Measurements from ENCODE around the gene SETD2. TPM values are rescaled to one million over a fixed set of nuclear protein-coding genes. Genes with fewer than 3 reads are reported as not detected.

Gene SETD2
- total RNA-seq, 2 experiments from 2014 or later, result 55.7 to 74.5 TPM

DNA sequence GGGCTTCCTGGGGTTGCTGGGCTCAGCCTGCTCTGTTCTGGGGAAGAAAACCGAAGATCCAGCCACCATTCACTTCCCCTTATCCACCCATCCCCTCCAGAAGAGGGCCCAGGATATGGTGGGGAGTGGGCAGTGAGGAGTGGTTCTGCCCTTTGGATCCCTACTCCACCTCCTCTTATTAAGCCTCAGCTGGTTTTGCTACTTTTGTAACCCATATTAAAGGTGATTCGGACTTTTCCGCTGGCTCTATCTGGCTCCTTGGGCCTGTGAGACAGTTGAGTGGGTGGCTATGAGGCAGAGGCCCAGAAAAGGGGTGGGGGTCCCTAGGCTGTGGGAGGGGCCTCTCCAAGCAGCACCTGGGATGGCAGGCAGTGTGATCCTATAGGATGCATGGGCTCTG is 150.7 kb downstream of the SETD2 start:
- intact Hi-C loops (cut with micrococcal nuclease; ENCODE audit: unreplicated experiment), result loop anchor here (10.0 kb wide), 1 partner anchor 308 kb away; the partner anchor contains the start of gene TMIE
- DNase-seq (ENCODE audit: low spot score), result no peak
- H3K9me2 ChIP-seq (ENCODE audit: insufficient read depth, low read length), result no peaks in the 10 kb centered on the region
- ChIA-PET CTCF (ENCODE audit: unreplicated experiment) (no interaction called here), POLR2A (interaction anchor here (1.2 kb wide), 1 partner anchor 7 kb away, joined by 4 read pairs; no protein-coding TSS in a partner anchor)
- H3K4me1 ChIP-seq (ENCODE audit: insufficient read depth, low read length, poor library complexity, severe bottlenecking), result peaks cover 34% of the 10 kb centered on the region
- no peak overlapping the region for H3K4me2 ChIP-seq (ENCODE audit: low read length)
- BruUV-seq (replicated peaks), result no TSS peak
- no peaks in the 10 kb centered on the region for H3K9me3 ChIP-seq (ENCODE audit: low read length)
- no peak for TF ChIP-seq EZH2phosphoT487 (IDR thresholded peaks at IDR 0.05; ENCODE audit: borderline replicate concordance, low read depth, low read length)
- no peaks in the 10 kb centered on the region for H3K79me2 ChIP-seq (ENCODE audit: insufficient read depth, low read depth, low read length)
- no peak overlapping the region for H3K27ac ChIP-seq (ENCODE audit: low read depth, low read length, poor library complexity, severe bottlenecking)
- no peak overlapping the region for H2AFZ ChIP-seq (ENCODE audit: low read length)
- H4K20me1 ChIP-seq (ENCODE audit: insufficient read depth, low read length), result peaks cover 6% of the 10 kb centered on the region; the same call in 1 of the 2 replicates
- no peak overlapping the region for H3K4me3 ChIP-seq (ENCODE audit: low read depth, low read length, poor library complexity, severe bottlenecking)
- H3K36me3 ChIP-seq (ENCODE audit: insufficient read depth, low read length), result peaks cover 70% of the 10 kb centered on the region; the same call in 1 of the 2 replicates

DNA sequence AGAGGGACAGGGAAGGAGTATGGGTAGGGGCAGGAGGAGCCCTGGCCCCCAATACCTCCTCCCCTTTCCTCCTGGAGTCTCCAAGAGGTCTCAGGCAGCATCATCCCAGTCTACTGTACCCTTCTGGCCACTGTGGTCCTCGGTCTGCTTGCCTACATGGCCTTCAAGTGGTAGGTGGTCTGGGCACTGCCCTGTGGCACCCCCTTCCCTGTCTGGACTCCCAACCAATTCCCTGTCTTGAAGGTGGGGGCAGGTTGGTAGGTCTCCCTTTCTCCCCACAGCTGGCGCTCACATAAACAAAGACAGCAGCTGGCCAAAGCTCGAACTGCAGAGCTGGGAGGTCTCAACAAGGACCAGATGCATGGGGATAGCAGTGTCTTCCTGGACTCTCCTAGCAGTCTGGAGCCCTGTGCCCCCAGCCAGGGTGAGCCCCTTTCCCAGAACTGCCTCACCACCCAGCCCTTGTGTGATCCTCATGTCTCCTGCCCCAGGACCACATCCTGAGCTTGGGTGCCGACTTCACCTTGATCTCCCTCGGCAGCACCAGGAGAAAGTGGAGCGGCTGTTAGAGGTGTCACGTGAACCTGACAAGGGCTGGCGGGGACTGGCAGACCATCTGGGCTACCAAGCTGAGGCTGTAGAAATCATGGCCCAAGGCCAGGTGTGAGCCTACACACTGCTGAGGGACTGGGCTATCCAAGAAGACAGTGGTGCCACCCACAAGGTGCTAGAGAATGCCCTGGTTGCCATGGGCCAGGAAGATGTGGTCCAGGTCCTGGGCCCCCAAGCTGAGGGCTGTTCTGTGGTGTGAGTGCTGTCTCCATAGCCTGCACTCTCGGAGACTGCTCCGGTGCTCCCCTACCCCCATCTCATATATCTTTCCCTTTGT is 151.3 kb downstream of the SETD2 start:
- no peaks in the 10 kb centered on the region for H3K9me3 ChIP-seq (ENCODE audit: low read length)
- no peak for TF ChIP-seq EZH2phosphoT487 (IDR thresholded peaks at IDR 0.05; ENCODE audit: borderline replicate concordance, low read depth, low read length)
- no peak for TF ChIP-seq CTCF (conservative IDR thresholded peaks at IDR 0.05; ENCODE audit: low read length)
- peaks cover 1% of the 10 kb centered on the region; the same call in 1 of the 2 replicates for H4K20me1 ChIP-seq (ENCODE audit: insufficient read depth, low read length)
- H3K4me1 ChIP-seq (ENCODE audit: insufficient read depth, low read length, poor library complexity, severe bottlenecking), result peaks cover 27% of the 10 kb centered on the region
- no peak overlapping the region for H3K4me2 ChIP-seq (ENCODE audit: low read length)
- no peak for DNase-seq (ENCODE audit: low spot score)
- POLR2A ChIA-PET, result interaction anchor here (1.2 kb wide), 1 partner anchor 8 kb away, joined by 4 read pairs; no protein-coding TSS in a partner anchor
- intact Hi-C loops (cut with micrococcal nuclease; ENCODE audit: unreplicated experiment), result loop anchor here (10.0 kb wide), 1 partner anchor 308 kb away; the partner anchor contains the start of gene TMIE
- BruUV-seq (replicated peaks), result no TSS peak
- no peaks in the 10 kb centered on the region for H3K79me2 ChIP-seq (ENCODE audit: insufficient read depth, low read depth, low read length)
- H3K27ac ChIP-seq (ENCODE audit: low read depth, low read length, poor library complexity, severe bottlenecking), result no peak overlapping the region
- no peak overlapping the region for H2AFZ ChIP-seq (ENCODE audit: low read length)
- no peak overlapping the region for H3K4me3 ChIP-seq (ENCODE audit: low read depth, low read length, poor library complexity, severe bottlenecking)
- no peaks in the 10 kb centered on the region for H3K9me2 ChIP-seq (ENCODE audit: insufficient read depth, low read length)
- CTCF ChIA-PET (ENCODE audit: unreplicated experiment), result no interaction called here
- peaks cover 69% of the 10 kb centered on the region; the same call in 1 of the 2 replicates for H3K36me3 ChIP-seq (ENCODE audit: insufficient read depth, low read length)

DNA sequence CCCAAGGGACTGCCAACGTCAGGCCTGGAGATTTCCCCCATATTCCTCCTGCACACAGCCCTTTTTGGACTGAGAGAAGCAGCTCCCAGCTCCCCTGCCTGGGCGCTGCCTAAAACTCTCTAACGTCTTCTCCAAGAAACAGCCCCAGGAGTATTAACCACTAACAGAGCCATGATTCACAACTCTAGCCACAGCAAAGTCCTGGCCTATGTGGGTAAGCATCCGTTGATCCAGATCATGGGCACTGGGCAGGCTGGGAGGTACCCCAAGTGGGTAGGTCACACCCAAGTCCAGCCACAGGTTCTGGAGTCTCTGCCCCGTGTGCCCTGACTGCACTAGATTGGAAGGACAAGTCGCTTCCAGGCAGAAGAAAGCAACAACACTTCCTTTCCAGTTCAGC is 152.5 kb downstream of the SETD2 start:
- Histone ChIP-seq H3K4me1 (ENCODE audit: insufficient read depth, low read length, poor library complexity, severe bottlenecking) (peaks cover 15% of the 10 kb centered on the region), H4K20me1 (ENCODE audit: insufficient read depth, low read length) (no peaks in the 10 kb centered on the region), H3K27ac (ENCODE audit: low read depth, low read length, poor library complexity, severe bottlenecking) (no peak overlapping the region), H3K4me3 (ENCODE audit: low read depth, low read length, poor library complexity, severe bottlenecking) (no peak overlapping the region), H3K79me2 (ENCODE audit: insufficient read depth, low read depth, low read length) (no peaks in the 10 kb centered on the region), H3K4me2 (ENCODE audit: low read length) (no peak overlapping the region), H3K9me2 (ENCODE audit: insufficient read depth, low read length) (no peaks in the 10 kb centered on the region), H3K36me3 (ENCODE audit: insufficient read depth, low read length) (peaks cover 69% of the 10 kb centered on the region; the same call in 1 of the 2 replicates), H2AFZ (ENCODE audit: low read length) (no peak overlapping the region), H3K9me3 (ENCODE audit: low read length) (no peaks in the 10 kb centered on the region)
- intact Hi-C loops (cut with micrococcal nuclease; ENCODE audit: unreplicated experiment), result loop anchor here (10.0 kb wide), 1 partner anchor 307 kb away; the partner anchor contains the start of gene TMIE
- ChIA-PET CTCF (ENCODE audit: unreplicated experiment) (no interaction called here), POLR2A (no interaction called here)
- BruUV-seq (replicated peaks), result no TSS peak
- no peak for TF ChIP-seq EZH2phosphoT487 (IDR thresholded peaks at IDR 0.05; ENCODE audit: borderline replicate concordance, low read depth, low read length)
- TF ChIP-seq CTCF (conservative IDR thresholded peaks at IDR 0.05; ENCODE audit: low read length), result no peak
- DNase-seq (ENCODE audit: low spot score), result no peak
